NT2/D1 (cell line): ENCODE data around the gene FOXC1.

Experiments used
- SUZ12 ChIP-seq: IDR thresholded peaks from 2 replicates; pipeline ENCODE4 v1.6.1; 2011; ENCODE audit not compliant: insufficient read length, insufficient read depth; ENCODE audit errors: extremely low read depth
- YY1 ChIP-seq: IDR thresholded peaks from 2 replicates; pipeline ENCODE4 v1.6.1; 2011; ENCODE audit not compliant: insufficient read length, insufficient read depth

GRCh38 chr6:1662534-1662933 is 52.8 kb downstream of the FOXC1 start:
- TF ChIP-seq YY1 (no peak), SUZ12 (no peak)
